ENCODE data around the gene PCDHGB2.
"Not testable (repeated sequence)": the region's sequence is repeated elsewhere in the genome, so short reads cannot be mapped to it uniquely, and the experiment has no call there.

Gene PCDHGB2

DNA sequence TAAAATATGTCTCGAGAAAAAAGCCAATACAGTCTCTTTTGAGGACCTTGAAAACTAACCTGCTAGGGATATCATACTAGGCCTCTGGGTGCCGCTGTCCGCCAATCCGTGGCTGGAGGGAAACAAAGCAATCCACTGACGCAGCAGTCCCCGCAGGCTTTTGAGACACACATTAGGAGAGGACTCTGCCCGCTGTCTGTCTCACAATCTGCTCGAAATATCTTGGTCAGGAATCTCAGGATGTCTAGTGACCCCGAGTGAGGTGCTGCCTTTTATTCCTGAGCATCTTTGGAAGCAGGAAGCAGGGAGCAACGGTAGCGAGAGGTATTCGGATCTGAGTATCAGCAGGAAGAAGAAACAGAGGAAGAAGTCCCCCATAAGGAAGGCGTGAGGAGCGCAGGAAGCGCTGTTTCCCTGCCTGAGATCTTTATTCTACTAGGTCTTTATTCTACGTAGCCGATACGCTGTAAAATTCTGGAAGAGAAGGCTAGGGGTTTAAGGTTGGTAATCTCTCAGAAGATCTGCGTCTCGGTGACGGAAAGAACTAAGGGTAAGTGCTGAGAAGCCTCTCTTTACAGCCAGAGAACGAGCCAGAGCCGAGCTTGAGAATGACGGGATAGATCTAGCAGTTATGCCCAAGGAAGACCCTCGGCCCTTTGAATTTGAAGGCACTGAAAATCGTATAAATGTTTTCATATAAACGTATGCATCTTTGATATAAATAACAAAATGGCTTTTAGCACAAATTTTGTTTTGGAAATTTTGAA lies 33.5 kb upstream of the PCDHGB2 start:
- DNase-seq (ENCODE audit: low read depth) = peak; percentile 83

DNA sequence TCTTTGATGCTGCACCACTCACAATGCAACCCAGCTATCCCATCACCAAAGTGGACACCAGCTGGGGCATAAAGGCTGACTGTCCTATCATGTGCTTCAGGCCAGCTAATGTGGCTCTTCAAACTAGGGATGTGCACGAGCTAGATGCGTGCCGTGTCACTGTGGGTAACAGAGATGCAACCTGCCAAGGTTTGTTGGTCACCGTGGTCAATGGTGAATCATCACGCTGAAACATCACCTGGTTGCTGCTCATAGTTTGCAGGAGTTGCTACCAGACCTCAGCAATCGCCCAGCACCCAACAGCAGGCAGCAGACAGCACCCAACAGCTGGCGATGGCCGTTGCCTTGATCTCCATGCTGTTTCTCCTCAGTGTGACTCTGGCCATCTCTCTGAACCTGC lies 31.6 kb upstream of the PCDHGB2 start:
- TF ChIP-seq, protein P1, sequence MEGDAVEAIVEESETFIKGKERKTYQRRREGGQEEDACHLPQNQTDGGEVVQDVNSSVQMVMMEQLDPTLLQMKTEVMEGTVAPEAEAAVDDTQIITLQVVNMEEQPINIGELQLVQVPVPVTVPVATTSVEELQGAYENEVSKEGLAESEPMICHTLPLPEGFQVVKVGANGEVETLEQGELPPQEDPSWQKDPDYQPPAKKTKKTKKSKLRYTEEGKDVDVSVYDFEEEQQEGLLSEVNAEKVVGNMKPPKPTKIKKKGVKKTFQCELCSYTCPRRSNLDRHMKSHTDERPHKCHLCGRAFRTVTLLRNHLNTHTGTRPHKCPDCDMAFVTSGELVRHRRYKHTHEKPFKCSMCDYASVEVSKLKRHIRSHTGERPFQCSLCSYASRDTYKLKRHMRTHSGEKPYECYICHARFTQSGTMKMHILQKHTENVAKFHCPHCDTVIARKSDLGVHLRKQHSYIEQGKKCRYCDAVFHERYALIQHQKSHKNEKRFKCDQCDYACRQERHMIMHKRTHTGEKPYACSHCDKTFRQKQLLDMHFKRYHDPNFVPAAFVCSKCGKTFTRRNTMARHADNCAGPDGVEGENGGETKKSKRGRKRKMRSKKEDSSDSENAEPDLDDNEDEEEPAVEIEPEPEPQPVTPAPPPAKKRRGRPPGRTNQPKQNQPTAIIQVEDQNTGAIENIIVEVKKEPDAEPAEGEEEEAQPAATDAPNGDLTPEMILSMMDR (IDR thresholded peaks at IDR 0.05; ENCODE audit: low read length, missing control alignments) = no peak
- no peak for DNase-seq (ENCODE audit: low read depth)

More for the DNA sequence above, 33.5 kb upstream of the PCDHGB2 start:
- TF ChIP-seq, protein P1 (IDR thresholded peaks at IDR 0.05; ENCODE audit: low read length, missing control alignments) = peak; percentile 82
- peak overlapping the region; percentile 52 for H3K4me3 ChIP-seq (replicated peaks; ENCODE audit: low read depth, low read length)

DNA sequence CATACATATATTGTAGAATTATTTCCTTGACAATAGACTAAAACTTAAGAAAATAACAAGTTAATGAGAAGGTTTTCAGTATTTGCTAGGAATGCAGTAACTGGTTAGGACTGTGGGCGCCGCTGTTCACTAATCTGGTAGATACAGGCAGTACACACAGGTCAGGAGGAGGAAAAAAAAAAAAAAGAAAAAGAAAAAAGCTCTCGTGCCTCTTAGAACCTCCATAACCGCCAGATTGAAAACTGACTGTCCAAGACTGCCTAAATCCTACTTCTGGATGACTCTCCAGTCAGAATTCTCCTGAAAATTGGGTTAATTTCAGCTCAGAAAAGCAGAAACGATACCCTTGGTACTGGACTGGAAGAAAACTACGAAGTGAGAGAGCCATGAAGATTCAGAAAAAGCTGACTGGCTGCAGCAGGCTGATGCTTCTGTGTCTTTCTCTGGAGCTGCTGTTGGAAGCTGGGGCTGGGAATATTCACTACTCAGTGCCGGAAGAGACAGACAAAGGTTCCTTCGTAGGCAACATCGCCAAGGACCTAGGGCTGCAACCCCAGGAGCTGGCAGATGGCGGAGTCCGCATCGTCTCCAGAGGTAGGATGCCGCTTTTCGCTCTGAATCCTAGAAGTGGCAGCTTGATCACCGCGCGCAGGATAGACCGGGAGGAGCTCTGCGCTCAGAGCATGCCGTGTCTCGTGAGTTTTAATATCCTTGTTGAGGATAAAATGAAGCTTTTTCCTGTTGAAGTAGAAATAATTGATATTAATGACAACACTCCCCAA lies 29.3 kb upstream of the PCDHGB2 start, which contains the start of gene PCDHGA1:
Gene PCDHGA1 (plus strand): TSS at position 216 of the 782 bp plus-strand sequence.
- DNase-seq (ENCODE audit: low read depth) = peak; percentile 71
- peak within 1 kb of the TSS; percentile 55 for H3K4me3 ChIP-seq (replicated peaks; ENCODE audit: low read depth, low read length)
- TF ChIP-seq, protein P1 (IDR thresholded peaks at IDR 0.05; ENCODE audit: low read length, missing control alignments) = peak; percentile 60

More for the DNA sequence above, 31.6 kb upstream of the PCDHGB2 start:
- no peak overlapping the region for H3K4me3 ChIP-seq (replicated peaks; ENCODE audit: low read depth, low read length)

DNA sequence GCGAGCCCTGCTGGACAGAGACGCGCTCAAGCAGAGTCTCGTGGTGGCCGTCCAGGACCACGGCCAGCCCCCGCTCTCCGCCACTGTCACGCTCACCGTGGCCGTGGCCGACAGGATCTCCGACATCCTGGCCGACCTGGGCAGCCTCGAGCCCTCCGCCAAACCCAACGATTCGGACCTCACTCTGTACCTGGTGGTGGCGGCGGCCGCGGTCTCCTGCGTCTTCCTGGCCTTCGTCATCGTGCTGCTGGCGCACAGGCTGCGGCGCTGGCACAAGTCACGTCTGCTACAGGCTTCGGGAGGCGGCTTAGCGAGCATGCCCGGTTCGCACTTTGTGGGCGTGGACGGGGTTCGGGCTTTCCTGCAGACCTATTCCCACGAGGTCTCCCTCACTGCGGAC lies 27.2 kb upstream of the PCDHGB2 start:
- not testable (repeated sequence) for DNase-seq (ENCODE audit: low read depth); H3K4me3 ChIP-seq (replicated peaks; ENCODE audit: low read depth, low read length)

DNA sequence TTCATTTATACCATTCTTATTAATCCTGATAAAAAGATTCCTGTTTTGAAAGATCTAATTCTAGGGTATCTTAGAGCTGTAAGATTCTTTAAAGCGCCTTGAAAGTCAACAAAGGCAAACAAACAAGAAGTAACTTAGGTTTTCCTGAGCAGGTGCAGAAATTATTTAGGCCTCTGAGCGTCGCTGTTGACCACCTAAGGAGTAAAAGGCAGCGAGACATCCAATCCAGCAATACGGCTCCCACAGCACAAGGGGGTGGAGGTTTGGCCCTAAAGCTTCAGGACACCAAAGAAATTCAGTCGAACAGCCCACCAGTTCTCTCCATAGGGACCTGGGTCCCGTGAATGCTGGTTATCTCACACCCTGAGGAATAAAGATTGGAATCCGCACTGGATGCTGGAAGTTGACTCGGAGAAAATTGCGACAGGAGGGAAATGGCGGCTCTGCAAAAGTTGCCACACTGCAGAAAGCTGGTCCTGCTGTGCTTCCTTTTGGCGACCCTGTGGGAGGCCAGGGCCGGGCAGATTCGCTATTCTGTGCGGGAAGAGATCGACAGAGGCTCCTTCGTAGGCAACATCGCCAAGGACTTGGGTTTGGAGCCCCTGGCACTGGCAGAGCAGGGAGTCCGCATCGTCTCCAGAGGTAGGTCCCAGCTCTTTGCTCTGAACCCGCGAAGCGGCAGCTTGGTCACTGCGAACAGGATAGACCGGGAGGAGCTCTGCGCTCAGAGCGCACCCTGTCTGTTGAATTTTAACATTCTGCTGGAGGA lies 21.1 kb upstream of the PCDHGB2 start, which contains the start of gene PCDHGA2:
Gene PCDHGA2 (plus strand): TSS at position 223 of the 769 bp plus-strand sequence.
- H3K4me3 ChIP-seq (replicated peaks; ENCODE audit: low read depth, low read length) = peak within 1 kb of the TSS; percentile 53
- TF ChIP-seq, protein P1 (IDR thresholded peaks at IDR 0.05; ENCODE audit: low read length, missing control alignments) = peak; percentile 61
- peak; percentile 76 for DNase-seq (ENCODE audit: low read depth)

DNA sequence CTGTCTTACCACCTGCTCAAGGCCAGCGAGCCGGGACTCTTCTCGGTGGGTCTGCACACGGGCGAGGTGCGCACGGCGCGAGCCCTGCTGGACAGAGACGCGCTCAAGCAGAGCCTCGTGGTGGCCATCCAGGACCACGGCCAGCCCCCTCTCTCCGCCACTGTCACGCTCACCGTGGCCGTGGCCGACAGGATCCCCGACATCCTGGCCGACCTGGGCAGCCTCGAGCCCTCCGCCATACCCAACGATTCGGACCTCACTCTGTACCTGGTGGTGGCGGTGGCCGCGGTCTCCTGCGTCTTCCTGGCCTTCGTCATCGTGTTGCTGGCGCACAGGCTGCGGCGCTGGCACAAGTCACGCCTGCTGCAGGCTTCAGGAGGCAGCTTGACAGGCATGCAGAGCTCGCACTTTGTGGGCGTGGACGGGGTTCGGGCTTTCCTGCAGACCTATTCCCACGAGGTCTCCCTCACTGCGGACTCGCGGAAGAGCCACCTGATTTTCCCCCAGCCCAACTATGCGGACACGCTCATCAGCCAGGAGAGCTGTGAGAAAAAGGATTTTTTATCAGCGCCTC lies 18.9 kb upstream of the PCDHGB2 start:
- not testable (repeated sequence) for DNase-seq (ENCODE audit: low read depth)

DNA sequence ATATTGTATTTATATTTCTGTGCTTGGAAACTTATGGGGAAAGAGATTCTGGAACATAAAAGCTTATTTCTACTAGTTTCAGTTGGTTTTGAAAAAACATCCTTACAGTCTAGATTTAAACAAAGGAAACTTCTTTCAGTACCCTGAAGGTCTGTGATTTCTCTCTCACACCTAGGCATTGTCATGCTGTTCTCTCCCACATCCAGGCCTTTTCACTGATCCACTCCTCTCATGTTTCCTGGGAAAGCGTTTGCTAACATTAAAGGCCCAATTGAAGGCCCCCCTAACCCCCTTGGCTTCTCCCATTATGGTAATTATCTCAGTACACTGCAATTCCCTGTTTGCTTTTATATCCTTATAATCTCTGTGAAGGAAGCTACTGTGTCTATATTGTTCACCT lies 17.0 kb upstream of the PCDHGB2 start:
- TF ChIP-seq, protein P1 (IDR thresholded peaks at IDR 0.05; ENCODE audit: low read length, missing control alignments) = no peak
- DNase-seq (ENCODE audit: low read depth) = no peak
- H3K4me3 ChIP-seq (replicated peaks; ENCODE audit: low read depth, low read length) = no peak overlapping the region

More for the DNA sequence above, 18.9 kb upstream of the PCDHGB2 start:
- not testable (repeated sequence) for H3K4me3 ChIP-seq (replicated peaks; ENCODE audit: low read depth, low read length)

All from fibroblast of pulmonary artery (primary cell).